IPS DF 4.7 (cell line): ENCODE data around the gene NPTX2.
"Not testable (repeated sequence)": the region's sequence is repeated elsewhere in the genome, so short reads cannot be mapped to it uniquely, and the experiment has no call there.

Experiments
- DNase-seq: peaks from one replicate; pipeline ENCODE4 v3.0.0-alpha.2; 2013; ENCODE audit warnings: low spot score; ENCODE audit errors: extremely low read depth

NPTX2 gene

GRCh38 chr7:98617051-98617959 lies at the start of gene NPTX2:
NPTX2 (plus strand) TSS chr7:98617285; CDS start chr7:98617462, 177 bp downstream.
- no peak for DNase-seq

- no peak for DNase-seq
These were observed 49.1 kb upstream of the NPTX2 start for GRCh38 chr7:98567991-98568390.

GRCh38 chr7:98568891-98569290 lies 48.2 kb upstream of the NPTX2 start:
- DNase-seq, result no peak

GRCh38 chr7:98569691-98570337 lies 47.3 kb upstream of the NPTX2 start:
- DNase-seq, result no peak

GRCh38 chr7:98571006-98571405 lies 46.1 kb upstream of the NPTX2 start:
- no peak for DNase-seq

- no peak for DNase-seq
These were observed 45.1 kb upstream of the NPTX2 start for GRCh38 chr7:98571986-98572385.

- DNase-seq, result not testable (repeated sequence)
These were observed 44.4 kb upstream of the NPTX2 start for GRCh38 chr7:98572716-98573115.

- no peak for DNase-seq
These were observed 43.3 kb upstream of the NPTX2 start for GRCh38 chr7:98573816-98574215.

- DNase-seq, result no peak
These were observed 41.2 kb upstream of the NPTX2 start for GRCh38 chr7:98575878-98576277.

GRCh38 chr7:98584830-98585229 lies 32.3 kb upstream of the NPTX2 start:
- no peak for DNase-seq

GRCh38 chr7:98591926-98592325 lies 25.2 kb upstream of the NPTX2 start:
- no peak for DNase-seq

- DNase-seq, result no peak
These were observed 22.7 kb upstream of the NPTX2 start for GRCh38 chr7:98594348-98594747.

- no peak for DNase-seq
These were observed 22.3 kb upstream of the NPTX2 start for GRCh38 chr7:98594787-98595186.

- DNase-seq, result no peak
These were observed 18.1 kb upstream of the NPTX2 start for GRCh38 chr7:98598846-98599615.

- no peak for DNase-seq
These were observed 17.2 kb upstream of the NPTX2 start for GRCh38 chr7:98599886-98600285.

- no peak for DNase-seq
These were observed 14.2 kb upstream of the NPTX2 start for GRCh38 chr7:98602755-98603398.

- no peak for DNase-seq
These were observed 13.7 kb upstream of the NPTX2 start for GRCh38 chr7:98603399-98603788.

- DNase-seq, result no peak
These were observed 3.3 kb upstream of the NPTX2 start for GRCh38 chr7:98613601-98614425.

GRCh38 chr7:98616381-98617050 lies 569 bp upstream of the NPTX2 start:
- DNase-seq, result no peak

GRCh38 chr7:98617960-98618418 lies 904 bp downstream of the NPTX2 start:
- DNase-seq, result no peak
